HG02943 (cell line): ENCODE data around the gene TNFRSF6B.

ENCODE experiments used
- ATAC-seq: cut with Tn5 transposase; IDR thresholded peaks from one replicate; pipeline ENCODE4 v1.9.1; 2021; ENCODE audit warnings: mild to moderate bottlenecking, low read depth, moderate library complexity; ENCODE audit not compliant: unreplicated experiment

TNFRSF6B gene

GRCh38 chr20:63682384-63683139, 13.9 kb upstream of the TNFRSF6B start:
- no peak for ATAC-seq

DNA sequence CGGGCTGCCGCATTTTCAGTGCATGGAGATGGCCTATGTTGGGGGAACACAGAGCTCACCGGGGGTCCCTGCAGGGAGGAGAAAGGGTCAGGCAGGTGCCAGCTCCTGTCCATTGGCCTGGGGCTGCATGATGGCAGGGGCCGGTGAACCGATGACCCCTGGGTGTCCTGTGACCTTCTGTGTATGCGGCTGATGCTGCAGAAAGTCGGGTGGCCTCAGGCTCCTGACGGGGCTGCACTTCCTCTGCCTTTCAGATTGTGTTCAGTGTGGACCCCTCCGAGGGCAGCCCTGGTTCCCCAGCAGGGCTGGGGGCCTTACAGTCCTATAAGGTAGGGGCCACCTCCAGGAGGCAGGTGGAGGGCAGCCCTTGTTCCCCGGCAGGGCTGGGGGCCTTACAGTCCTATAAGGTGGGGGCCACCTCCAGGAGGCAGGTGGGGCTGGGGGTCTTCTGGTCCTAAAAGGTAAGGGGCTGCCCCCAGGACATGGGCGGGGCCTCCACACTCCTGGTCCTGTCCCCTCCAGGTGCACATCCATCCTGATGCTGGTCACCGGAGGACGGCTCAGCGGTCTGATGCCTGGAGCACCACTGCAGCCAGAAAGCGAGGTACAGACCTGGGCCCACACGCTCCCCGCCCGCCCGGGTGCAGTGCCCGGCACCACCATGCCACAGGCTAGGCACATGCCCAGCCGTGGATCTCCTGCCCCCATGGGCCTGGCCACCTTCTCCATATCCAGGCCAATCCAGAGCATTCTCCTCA, 11.0 kb upstream of the TNFRSF6B start:
- ATAC-seq, result no peak

- ATAC-seq, result no peak
These were observed 10.4 kb upstream of the TNFRSF6B start for GRCh38 chr20:63686094-63686491.

DNA sequence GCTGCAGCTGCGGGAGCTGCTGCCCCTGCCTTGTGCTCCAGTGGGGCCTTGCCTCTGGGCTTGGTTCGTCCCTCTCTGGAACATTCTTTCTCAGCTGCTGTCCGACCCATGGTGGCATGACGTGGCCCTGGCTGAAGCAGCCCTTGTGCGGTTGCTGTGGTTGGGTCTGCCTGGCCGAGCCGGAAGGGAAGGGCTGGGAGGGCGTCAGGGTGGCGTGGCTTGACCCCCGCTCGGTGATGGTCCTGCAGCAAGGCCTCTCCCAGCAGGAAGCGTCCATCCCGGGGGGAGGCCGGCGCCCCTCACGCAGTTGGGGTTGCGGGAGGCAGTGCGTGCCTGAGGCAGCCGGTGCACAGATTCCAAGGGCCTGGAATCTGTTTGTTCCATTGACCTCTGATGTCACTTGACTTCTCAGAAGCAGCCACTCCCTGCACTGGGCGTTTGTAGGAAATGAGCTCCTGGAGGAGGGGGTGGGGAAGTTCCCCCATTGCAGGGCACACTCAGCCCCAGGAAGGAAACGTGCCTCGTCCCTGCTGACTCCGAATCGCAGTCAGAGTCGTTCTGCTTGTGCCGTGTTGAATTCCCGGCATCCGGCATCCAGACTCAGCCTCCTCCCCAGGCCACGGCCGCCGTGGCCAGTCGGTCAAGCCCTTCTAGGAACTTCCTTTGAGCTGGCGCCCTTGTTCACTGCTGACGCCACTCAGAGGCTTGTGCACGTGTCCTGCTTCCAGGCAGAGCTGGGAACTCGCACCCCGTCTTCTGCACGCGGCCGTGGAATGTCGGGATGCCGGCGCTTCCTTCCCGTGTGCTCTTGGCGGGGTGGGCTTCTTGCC, 9.7 kb upstream of the TNFRSF6B start:
- ATAC-seq, result no peak

DNA sequence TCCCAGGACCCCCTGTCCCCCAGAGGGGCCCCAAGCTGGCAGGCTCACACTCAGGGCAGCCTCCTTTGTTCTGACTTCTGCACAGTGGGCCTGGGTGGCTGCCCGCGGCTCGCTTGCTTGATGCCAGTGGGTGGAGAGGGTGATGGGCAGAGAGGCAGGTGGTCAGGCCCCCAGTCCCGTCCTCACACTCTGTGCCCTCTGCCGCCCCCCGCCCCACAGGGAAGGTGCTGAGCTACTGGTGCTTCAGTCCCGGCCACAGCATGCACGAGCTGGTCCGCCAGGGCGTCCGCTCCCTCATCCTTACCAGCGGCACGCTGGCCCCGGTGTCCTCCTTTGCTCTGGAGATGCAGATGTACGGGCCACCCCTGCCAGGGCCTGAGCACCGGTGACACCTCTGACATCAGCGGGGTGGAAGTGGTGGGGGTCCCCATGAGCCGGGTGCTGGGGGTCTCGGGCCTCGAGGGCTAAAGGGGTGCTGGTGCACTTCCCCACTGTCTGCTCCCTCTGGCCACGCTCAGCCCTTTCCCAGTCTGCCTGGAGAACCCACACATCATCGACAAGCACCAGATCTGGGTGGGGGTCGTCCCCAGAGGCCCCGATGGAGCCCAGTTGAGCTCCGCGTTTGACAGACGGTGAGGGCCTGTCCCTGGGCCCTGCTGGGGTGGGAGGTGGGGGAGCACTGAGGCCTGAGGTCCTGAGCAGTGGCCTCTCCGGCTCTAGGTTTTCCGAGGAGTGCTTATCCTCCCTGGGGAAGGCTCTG, 8.9 kb upstream of the TNFRSF6B start:
- no peak for ATAC-seq

DNA sequence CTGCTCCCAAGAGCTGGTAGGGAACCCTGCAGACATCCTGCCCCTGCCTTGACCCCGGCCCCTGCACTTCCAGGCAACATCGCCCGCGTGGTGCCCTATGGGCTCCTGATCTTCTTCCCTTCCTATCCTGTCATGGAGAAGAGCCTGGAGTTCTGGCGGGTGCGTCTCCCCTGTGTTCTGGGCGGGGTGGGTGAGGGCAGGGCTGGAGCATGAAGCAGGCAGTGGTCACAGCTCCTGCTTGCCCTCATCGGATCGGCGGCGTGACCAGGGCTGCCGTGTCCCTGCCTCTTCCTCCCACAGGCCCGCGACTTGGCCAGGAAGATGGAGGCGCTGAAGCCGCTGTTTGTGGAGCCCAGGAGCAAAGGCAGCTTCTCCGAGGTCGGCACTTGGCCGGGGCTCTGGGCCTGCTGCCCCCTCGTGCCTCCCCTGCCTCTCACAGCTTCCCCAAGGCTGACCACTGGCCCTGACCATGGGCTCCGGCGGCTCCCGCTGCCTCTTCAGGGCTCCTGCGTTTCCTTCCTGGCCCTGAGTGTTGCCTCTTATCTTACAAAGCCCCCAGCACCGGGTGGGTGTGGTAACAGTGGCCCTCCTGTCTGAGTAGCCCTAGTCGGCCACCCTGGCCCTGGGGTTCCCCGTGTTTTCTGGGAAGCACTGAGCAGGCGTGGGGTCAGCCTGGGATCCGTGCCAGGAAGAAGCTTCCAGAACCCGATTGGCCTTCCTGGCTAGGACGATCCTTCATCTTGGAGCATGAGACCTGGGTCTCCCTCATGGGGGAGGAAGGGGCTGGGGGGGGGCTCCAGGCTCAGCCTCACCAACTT, 8.0 kb upstream of the TNFRSF6B start:
- ATAC-seq, result no peak

GRCh38 chr20:63689046-63690002, 7.1 kb upstream of the TNFRSF6B start:
- ATAC-seq, result no peak

GRCh38 chr20:63690003-63690897, 6.2 kb upstream of the TNFRSF6B start:
- ATAC-seq, result no peak

- no peak for ATAC-seq
These were observed 5.3 kb upstream of the TNFRSF6B start for GRCh38 chr20:63690898-63691710.

DNA sequence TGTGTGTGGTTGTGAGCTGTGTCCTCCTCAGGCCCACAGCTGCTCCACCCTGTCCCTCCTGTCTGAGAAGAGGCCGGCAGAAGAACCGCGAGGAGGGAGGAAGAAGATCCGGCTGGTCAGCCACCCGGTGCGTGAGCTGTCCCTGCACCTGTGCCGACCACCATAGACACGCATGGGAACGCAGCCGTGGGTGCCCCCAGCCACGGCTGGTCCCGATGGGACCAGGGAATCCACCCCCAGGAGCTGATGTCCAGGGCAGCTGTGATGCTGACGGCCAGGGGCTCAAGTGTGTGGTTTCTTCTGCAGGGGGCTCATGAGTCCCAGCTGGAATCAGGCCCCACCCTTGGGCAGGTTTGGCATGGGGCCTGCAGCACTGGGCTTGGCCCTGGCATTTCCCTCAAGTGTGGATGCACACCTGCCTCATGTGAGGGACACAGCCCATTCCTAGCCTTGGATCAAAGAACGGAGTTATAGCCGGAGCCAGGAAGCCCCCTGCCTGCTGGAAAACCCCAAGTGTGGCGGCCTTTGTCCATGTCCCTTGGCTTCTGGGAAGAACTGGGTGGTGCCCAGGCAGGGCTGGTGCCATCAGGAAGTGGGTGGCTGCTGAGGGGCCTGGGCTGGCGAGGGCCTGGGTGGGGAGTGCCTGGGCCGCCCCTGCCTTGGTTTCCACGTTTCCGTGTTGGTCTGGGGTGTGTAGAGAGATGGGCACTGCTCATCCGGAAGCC, 4.6 kb upstream of the TNFRSF6B start:
- no peak for ATAC-seq

GRCh38 chr20:63692436-63693082, 3.9 kb upstream of the TNFRSF6B start:
- ATAC-seq, result no peak

DNA sequence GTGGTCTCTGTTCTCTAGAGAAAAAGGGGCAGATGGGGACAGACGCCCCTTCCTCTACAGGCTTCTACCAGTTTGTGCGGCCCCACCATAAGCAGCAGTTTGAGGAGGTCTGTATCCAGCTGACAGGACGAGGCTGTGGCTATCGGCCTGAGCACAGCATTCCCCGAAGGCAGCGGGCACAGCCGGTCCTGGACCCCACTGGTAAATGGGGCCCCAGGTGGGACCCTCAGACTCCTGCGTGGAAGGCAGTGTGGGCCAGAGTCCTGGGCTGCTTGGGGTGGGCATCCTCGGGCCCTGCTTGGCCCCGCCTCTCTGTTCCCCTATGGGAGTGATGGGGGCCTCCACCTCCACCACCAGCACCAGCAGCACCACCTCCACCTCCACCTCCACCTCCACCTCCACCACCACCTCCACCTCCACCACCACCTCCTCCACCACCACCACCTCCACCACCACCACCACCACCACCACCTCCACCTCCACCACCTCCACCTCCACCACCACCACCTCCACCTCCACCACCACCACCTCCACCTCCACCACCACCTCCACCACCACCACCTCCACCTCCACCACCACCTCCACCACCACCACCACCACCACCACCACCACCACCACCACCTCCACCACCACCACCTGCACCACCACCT, 3.2 kb upstream of the TNFRSF6B start:
- no peak for ATAC-seq

GRCh38 chr20:63693733-63694583, 2.5 kb upstream of the TNFRSF6B start:
- ATAC-seq, result no peak
